Measurements from ENCODE around the gene CRTAC1. TPM values are rescaled to one million over a fixed set of nuclear protein-coding genes. Genes with fewer than 3 reads are reported as not detected.

CRTAC1 gene
- total RNA-seq, 1 donor from 2014 or later: 128 TPM

GRCh38 chr10:97825020-97825760 lies 205.2 kb downstream of the CRTAC1 start:
- intact Hi-C loops (cut with DNase I): no loop called here
- Histone ChIP-seq H3K4me1 (peaks cover 3% of the 10 kb centered on the region), H3K9me3 (no peaks in the 10 kb centered on the region), H3K4me3 (no peak overlapping the region), H3K27ac (no peak overlapping the region), H3K27me3 (no peaks in the 10 kb centered on the region), H3K36me3 (no peaks in the 10 kb centered on the region)
- no peak for TF ChIP-seq CTCF (IDR thresholded peaks at IDR 0.05)
- DNase-seq (no peak), ATAC-seq (no peak)

- intact Hi-C loops (cut with DNase I): no loop called here
- no peak for TF ChIP-seq CTCF (IDR thresholded peaks at IDR 0.05)
- ATAC-seq (no peak), DNase-seq (no peak)
- Histone ChIP-seq H3K4me1 (no peaks in the 10 kb centered on the region), H3K27me3 (no peaks in the 10 kb centered on the region), H3K9me3 (no peaks in the 10 kb centered on the region), H3K36me3 (no peaks in the 10 kb centered on the region), H3K4me3 (no peak overlapping the region), H3K27ac (no peak overlapping the region)
These were observed 206.7 kb downstream of the CRTAC1 start for GRCh38 chr10:97823734-97824133.

DNA sequence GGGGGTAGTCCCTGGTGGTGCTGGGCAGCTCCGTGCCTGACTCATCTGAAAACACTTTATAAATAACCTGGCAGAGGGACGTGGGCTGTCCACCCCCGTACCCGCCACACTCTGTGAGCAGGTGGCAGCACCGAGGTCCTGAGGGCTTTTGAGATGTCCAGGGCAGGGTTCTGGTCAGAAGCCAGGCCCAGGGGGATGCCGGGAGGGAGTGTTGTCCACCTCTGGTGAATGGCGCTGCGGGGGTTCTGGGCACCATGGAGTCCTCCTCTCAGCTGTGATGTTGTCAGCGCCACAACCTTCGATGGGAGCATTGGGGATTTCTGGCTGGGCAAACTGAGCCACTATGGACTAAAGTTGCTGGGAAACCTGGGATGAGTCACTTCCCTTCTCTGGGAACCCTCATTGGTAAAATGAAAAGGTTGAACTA lies 208.1 kb downstream of the CRTAC1 start:
- ATAC-seq: no peak
- intact Hi-C loops (cut with DNase I): no loop called here
- DNase-seq: no peak

DNA sequence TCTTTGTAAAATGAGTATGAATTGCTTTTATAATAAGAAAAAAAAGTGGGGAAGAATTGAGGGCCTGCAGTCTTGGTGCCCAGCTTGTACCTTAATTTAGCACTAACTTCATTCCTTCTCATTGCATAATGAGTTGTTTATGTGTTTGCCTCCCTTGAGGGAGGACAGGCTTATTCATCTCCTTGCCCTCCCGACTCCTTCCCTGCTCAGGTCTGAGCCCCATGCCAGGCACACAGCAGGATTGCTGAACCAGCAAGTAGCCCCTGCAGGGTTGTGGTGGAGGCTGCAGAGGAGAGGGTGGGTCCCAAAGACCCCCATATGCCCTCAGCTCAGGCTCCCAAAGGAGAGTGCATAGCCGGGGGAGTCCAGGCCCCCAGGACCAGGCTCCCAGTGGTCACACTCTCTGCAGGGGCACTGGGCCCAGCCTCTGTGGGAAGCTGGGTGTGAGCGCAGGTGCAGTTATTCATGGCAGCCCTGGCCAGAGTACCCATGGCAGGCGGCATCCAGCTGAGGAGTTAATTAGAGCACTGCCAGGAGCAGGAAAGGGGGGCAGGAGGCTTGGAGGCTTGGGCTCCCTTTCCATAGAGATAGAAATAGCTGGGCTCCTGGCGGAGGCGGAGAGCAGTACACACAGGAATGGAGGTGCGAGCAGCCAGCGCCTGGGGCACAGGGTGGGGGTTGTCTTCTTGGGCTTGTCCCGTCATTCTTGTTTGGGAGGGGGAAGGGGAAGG lies 208.9 kb downstream of the CRTAC1 start:
- no peak for ATAC-seq

More for the DNA sequence above, 208.1 kb downstream of the CRTAC1 start:
- Histone ChIP-seq H3K9me3 (no peaks in the 10 kb centered on the region), H3K36me3 (no peaks in the 10 kb centered on the region), H3K27ac (no peak overlapping the region), H3K27me3 (no peaks in the 10 kb centered on the region), H3K4me1 (no peaks in the 10 kb centered on the region), H3K4me3 (no peak overlapping the region)
- no peak for TF ChIP-seq CTCF (IDR thresholded peaks at IDR 0.05)

GRCh38 chr10:97820096-97820704 lies 210.2 kb downstream of the CRTAC1 start:
- H3K27me3 ChIP-seq: no peaks in the 10 kb centered on the region
- intact Hi-C loops (cut with DNase I): no loop called here
- no peak for DNase-seq
- no peaks in the 10 kb centered on the region for H3K4me1 ChIP-seq
- no peak for ATAC-seq
- no peak overlapping the region for H3K4me3 ChIP-seq
- H3K36me3 ChIP-seq: no peaks in the 10 kb centered on the region
- H3K27ac ChIP-seq: no peak overlapping the region
- TF ChIP-seq CTCF (IDR thresholded peaks at IDR 0.05): no peak
- H3K9me3 ChIP-seq: no peaks in the 10 kb centered on the region

More for the DNA sequence above, 208.9 kb downstream of the CRTAC1 start:
- no peak for DNase-seq
- H3K27ac ChIP-seq: no peak overlapping the region
- no peak for TF ChIP-seq CTCF (IDR thresholded peaks at IDR 0.05)
- H3K4me3 ChIP-seq: no peak overlapping the region
- H3K9me3 ChIP-seq: no peaks in the 10 kb centered on the region
- intact Hi-C loops (cut with DNase I): no loop called here
- no peaks in the 10 kb centered on the region for H3K4me1 ChIP-seq
- no peaks in the 10 kb centered on the region for H3K36me3 ChIP-seq
- no peaks in the 10 kb centered on the region for H3K27me3 ChIP-seq

Data from upper lobe of right lung (tissue), 1 donor.